Fibroblast of pulmonary artery (primary cell): ENCODE data around the gene FMOD.
A peak's percentile ranks its signal among the peaks of the same experiment; 100 is the strongest.

Source experiments
- DNase-seq: peaks from one replicate; pipeline ENCODE4 v3.0.0-alpha.2; 2010; ENCODE audit warnings: low read depth
- H3K4me3 ChIP-seq: replicated peaks from 2 replicates; pipeline ENCODE4 v1.5.1; 2011; ENCODE audit warnings: low read depth, mild to moderate bottlenecking, control low read depth, low read length, moderate library complexity
- TF ChIP-seq, protein P1 (sequence below): IDR thresholded peaks from 2 replicates; pipeline ENCODE4 v1.5.1; 2011; ENCODE audit warnings: mild to moderate bottlenecking, control low read depth, low read length, inconsistent platforms; ENCODE audit errors: missing control alignments

Gene FMOD

DNA sequence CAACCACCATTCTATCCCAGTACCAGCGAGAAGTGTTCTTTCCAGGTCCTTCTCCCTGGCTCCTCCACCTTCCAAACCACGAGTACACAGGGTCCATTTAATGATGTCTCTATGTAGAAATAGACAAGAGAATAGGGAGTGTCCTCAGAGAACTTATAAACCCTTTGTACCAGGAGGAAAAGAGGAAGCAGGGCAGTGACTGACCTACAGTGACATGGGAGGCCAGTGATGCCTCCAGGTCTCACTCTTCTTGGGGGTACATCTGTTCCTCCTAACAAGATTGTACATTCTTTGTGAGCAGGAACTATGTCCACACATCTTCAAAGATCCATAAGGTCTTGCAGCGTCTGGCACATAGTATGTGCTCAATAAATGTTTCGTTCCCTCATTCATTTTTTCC is 18.7 kb upstream of the FMOD start:
- H3K4me3 ChIP-seq: no peak overlapping the region
- no peak for DNase-seq
- TF ChIP-seq, protein P1, sequence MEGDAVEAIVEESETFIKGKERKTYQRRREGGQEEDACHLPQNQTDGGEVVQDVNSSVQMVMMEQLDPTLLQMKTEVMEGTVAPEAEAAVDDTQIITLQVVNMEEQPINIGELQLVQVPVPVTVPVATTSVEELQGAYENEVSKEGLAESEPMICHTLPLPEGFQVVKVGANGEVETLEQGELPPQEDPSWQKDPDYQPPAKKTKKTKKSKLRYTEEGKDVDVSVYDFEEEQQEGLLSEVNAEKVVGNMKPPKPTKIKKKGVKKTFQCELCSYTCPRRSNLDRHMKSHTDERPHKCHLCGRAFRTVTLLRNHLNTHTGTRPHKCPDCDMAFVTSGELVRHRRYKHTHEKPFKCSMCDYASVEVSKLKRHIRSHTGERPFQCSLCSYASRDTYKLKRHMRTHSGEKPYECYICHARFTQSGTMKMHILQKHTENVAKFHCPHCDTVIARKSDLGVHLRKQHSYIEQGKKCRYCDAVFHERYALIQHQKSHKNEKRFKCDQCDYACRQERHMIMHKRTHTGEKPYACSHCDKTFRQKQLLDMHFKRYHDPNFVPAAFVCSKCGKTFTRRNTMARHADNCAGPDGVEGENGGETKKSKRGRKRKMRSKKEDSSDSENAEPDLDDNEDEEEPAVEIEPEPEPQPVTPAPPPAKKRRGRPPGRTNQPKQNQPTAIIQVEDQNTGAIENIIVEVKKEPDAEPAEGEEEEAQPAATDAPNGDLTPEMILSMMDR: no peak

GRCh38 chr1:203368624-203369451 is 17.9 kb upstream of the FMOD start:
- peak; percentile 91 for DNase-seq
- no peak overlapping the region for H3K4me3 ChIP-seq
- TF ChIP-seq, protein P1: peak; percentile 47

- DNase-seq: no peak
- TF ChIP-seq, protein P1: no peak
- no peak overlapping the region for H3K4me3 ChIP-seq
Observed at GRCh38 chr1:203367057-203367456, 16.1 kb upstream of the FMOD start.

DNA sequence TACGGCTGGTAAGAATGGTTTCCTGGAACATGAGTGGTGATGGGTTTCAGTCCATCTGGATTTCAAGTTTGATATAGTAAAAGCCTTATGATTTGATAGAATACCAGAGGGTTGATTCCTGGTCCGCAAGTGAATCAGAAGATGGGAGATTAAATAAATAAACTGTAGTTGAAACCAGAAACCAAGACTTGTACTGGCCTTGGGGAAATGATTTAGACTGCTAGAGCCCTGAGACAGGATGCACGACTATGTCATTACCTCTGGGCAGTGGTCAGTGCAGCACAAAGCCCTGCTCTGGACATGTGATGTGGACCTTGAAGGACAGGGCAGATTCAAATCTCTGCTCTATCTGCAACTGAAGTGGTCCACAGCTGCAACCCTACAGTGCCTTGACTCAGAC is 15.6 kb upstream of the FMOD start:
- TF ChIP-seq, protein P1: no peak
- no peak overlapping the region for H3K4me3 ChIP-seq
- DNase-seq: no peak

DNA sequence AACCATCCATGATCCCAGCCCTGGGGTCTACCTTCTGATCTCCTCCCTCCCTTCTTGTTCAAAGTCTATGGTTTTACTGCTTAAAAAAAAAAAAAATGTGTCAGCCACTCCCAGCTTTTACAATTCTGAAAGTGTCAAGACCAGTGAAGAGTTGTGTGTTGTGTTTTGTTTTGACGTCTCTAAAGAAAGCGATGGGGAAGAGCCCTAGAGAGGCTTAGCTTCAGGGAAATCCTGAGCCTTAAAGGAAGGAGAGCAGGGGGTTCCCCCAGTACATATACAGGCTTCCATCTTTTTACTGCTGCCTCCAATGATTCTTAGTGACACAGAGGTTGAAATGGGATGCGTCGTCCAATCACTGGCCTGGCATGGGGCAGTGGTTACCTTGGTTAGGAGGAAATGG is 13.9 kb upstream of the FMOD start:
- no peak overlapping the region for H3K4me3 ChIP-seq
- DNase-seq: no peak
- TF ChIP-seq, protein P1: no peak

GRCh38 chr1:203364094-203364801 is 13.3 kb upstream of the FMOD start:
- TF ChIP-seq, protein P1: no peak
- peak; percentile 49 for DNase-seq
- no peak overlapping the region for H3K4me3 ChIP-seq
